ENCODE measurements around the gene HPGDS.
"Not testable (repeated sequence)": the region's sequence is repeated elsewhere in the genome, so short reads cannot be mapped to it uniquely, and the experiment has no call there.

Gene HPGDS

DNA sequence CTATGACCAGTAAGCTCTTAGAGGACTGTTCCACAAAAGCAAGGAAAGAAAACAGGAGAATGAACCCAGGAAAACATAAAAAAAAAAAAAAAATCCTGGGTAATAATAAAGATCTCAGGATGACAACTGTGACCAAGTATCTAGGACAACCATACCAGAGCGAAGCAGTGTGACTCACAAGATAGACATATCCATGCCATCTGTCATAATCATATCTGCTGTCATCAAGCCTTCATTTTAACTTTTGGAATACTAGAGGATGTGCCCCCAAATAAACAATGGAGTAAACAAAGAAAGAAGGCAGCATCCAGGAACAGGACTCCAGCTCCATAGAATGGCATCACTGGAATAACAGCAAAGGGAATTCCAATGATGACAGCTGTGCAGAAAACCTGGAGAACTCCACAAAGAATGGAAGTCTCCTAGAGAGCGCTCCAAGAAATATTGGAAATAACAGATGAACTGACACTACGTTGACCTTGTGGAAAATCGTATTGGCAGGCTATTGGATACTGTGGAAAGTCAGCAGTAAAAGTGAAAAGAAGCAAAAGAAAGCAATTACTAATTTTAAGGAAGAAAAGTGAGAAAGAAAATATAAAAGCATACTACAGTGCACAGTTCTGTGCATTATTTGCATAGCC is 35.3 kb downstream of the HPGDS start:
- no peak for DNase-seq

GRCh38 chr4:94306713-94307112 is 35.9 kb downstream of the HPGDS start:
- DNase-seq, result no peak

GRCh38 chr4:94305466-94306225 is 37.0 kb downstream of the HPGDS start:
- DNase-seq, result no peak

GRCh38 chr4:94304365-94304971 is 38.2 kb downstream of the HPGDS start:
- DNase-seq, result no peak

DNA sequence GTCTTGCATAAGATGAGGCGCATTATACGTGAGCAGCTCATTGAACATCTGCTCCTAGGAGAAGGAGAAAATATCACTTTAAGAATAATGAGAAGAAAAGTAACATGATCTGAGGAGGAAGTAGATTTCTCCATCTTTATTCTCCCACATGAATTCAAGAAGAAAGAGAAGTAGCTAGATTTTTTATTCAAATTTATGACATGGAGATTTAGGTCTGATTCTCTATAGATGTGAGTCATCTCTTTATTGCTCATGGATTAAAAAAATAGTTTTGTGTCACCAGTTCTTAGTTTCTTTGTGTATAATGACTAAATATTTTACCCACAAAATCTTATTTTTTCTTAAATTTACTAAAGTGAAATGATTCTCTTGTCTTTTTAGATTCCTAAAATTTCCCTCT is 40.4 kb downstream of the HPGDS start:
- no peak for DNase-seq

GRCh38 chr4:94298725-94299252 is 43.8 kb downstream of the HPGDS start:
- no peak for DNase-seq

GRCh38 chr4:94295473-94295872 is 47.2 kb downstream of the HPGDS start:
- not testable (repeated sequence) for DNase-seq

- DNase-seq, result not testable (repeated sequence)
These were observed 48.7 kb downstream of the HPGDS start for GRCh38 chr4:94293981-94294380.

DNA sequence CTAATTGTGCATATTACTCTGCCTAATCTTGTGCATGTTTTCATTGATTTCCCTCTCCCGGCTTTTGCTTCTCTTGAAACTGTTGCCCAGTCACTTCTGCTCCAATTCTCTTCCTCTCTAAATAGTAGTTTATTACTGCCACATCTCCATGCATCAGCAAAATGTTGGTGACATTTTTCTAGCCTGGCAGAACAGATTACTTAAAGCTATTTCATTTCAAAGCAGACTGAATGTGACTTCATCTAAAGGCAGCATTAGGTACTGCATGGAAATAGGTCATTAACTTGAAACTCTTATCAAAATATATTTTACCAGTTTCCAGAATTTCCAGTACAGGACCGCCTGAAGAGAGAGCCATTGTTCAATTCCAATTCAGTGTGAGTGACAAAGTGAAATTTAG is 52.4 kb downstream of the HPGDS start:
- no peak for DNase-seq

- DNase-seq, result no peak
These were observed 57.0 kb downstream of the HPGDS start for GRCh38 chr4:94285666-94286065.

GRCh38 chr4:94284889-94285288 is 57.7 kb downstream of the HPGDS start:
- DNase-seq, result no peak

DNA sequence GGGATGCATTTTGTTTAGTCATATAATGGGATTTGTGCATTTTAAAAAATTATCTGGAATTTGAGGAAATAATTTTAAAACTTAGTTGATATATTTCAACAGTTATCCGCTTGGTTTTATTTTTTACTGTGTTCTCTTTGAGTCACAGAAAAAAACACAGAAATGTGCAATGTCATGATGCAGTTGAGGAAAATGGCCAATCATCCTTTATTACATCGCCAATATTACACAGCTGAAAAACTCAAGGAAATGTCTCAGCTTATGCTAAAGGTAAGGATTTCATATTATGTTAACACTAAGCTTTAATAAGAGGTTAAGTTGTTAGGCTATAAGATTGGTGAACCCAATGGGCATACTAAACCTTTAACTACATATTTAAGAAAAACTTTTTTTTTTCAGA is 63.9 kb downstream of the HPGDS start:
- no peak for DNase-seq

DNA sequence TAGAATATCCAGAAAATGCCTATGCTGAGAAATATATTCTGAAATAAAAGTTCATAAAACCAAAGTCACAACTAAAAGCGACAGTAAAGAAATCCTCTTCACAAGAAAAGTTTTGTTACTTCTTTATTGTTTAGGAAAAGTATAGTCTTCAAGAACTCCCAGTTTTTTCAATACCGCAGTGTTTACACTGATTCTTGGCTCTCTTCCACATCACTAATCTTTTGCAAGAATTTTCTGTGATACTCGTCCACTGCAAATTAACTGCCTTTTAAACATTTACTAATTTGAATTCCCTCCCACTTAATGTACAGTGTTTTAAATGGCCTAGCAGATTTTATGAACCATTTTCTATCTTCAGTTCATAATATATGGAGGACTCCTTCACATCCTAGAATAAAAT is 65.1 kb downstream of the HPGDS start:
- DNase-seq, result no peak

GRCh38 chr4:94276204-94276603 is 66.4 kb downstream of the HPGDS start:
- DNase-seq, result no peak

- DNase-seq, result no peak
These were observed 67.7 kb downstream of the HPGDS start for GRCh38 chr4:94274912-94275311.

- no peak for DNase-seq
These were observed 71.4 kb downstream of the HPGDS start for GRCh38 chr4:94271248-94271647.

- DNase-seq, result no peak
These were observed 75.6 kb downstream of the HPGDS start for GRCh38 chr4:94267037-94267436.

DNA sequence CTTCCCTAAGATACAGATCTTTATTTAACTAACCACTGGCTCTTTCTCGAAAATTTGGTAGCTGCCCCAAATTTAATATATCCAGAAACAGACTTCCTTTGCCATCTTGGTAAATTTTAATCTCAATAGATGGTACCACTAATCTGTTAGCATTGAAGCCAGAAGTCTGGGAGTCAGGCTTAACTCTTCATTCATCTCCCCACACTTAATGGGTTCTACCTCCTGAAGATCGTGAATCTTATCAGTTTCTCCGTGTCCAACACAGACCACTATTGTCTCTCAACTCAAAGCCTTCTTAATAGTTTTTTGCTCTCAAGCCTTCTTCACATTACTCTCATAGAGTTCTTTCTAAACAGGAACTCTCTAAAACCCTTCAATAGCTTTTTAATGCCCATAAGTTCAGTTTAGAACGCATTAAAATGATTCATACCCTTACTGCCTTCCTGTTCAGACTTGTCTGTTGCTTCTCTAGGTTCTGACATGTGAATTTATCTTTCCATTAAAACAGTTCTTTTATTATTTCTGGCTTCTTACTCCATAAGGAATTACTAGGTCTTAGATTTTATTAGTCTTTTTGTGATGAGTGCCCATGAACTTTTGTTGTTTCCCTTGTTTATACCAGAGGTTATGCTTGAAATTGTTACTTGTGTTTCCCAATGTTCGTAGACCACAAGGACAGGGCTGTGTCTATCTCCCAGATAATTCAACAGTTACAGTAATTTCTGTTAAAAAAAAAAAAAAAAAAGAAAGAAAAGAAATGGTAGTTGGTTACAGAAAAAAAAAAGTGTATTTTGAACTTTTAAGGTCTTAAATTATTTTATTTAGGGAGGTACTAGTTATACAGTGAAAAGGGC is 80.2 kb downstream of the HPGDS start:
- DNase-seq, result no peak

DNA sequence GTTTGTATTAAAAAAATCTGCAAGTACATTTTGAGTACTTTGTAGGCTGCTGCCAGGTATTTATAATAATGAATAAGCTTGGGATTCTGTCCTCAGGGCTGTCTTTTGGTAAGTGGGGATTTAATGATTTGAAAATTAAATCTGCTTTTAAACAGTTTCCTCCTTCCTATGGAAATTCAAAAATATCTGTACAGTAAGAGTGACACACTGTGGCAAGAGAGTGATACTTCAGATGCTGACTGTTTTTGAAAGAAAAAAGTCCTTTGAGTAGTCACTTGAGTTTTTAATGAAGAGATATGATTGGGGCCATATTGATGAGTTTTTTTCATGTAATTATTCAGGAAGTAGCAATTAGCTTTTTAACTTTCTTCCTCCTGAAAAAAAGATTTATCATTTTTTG is 85.8 kb downstream of the HPGDS start:
- no peak for DNase-seq

DNA sequence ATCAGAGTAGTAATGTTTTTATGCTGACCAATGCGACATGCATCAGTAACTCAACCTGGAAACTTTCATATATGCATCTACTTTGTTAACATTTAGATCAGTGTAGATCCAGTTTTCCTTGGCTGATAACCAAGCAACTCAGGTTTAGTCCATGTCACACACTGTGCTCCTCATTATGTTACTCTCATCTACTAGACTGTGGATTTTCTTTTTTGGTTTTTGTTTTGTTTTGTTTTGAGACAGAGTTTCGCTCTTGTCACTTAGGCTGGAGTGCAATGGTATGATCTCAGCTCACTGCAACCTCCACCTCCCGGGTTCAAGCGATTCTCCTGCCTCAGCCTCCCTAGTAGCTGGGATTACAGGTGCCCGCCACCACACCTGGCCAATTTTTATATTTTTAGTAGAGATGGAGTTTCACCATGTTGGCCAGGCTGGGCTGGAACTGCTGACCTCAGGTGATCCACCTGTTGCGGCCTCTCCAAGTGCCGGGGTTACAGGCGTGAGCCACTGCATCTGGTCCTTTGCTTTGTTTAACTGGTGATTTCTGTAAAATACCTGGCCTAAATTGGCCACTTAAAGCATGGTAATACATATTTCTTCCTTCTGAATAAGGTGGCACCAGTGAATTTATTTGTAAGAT is 86.4 kb downstream of the HPGDS start:
- DNase-seq, result no peak

GRCh38 chr4:94253036-94253435 is 89.6 kb downstream of the HPGDS start:
- no peak for DNase-seq

GRCh38 chr4:94251094-94251493 is 91.5 kb downstream of the HPGDS start:
- no peak for DNase-seq
